Progenitor cell of endocrine pancreas (in vitro differentiated cells): ENCODE measurements around the gene KRT81. TPM values are rescaled to one million over a fixed set of nuclear protein-coding genes. Genes with fewer than 3 reads are reported as not detected.

Experiments used
- DNase-seq: peaks from one replicate; pipeline ENCODE4 v3.0.0; 2021; ENCODE audit warnings: low spot score; ENCODE audit not compliant: unreplicated experiment
- H3K27ac Mint-ChIP-seq: 2 replicates; pipeline ENCODE4 v1.8.0; 2021; ENCODE audit warnings: mild to moderate bottlenecking, moderate library complexity, mixed read lengths
- H3K27me3 Mint-ChIP-seq: 2 replicates; pipeline ENCODE4 v1.8.0; 2021; ENCODE audit warnings: mixed read lengths
- H3K36me3 Mint-ChIP-seq: 2 replicates; pipeline ENCODE4 v1.8.0; 2022; ENCODE audit warnings: mixed read lengths; ENCODE audit not compliant: insufficient read depth
- H3K4me1 Mint-ChIP-seq: 2 replicates; pipeline ENCODE4 v1.8.0; 2021; ENCODE audit warnings: low read depth, mixed read lengths
- H3K4me3 Mint-ChIP-seq: 2 replicates; pipeline ENCODE4 v1.8.0; 2021; ENCODE audit warnings: low read depth, mild to moderate bottlenecking, moderate library complexity, mixed read lengths
- H3K9me3 Mint-ChIP-seq: 2 replicates; pipeline ENCODE4 v1.8.0; 2021; ENCODE audit warnings: low read depth, mixed read lengths
- total RNA-seq: library from RNA; stranded (reverse); gene quantifications from 2 replicates; pipeline ENCODE4 v1.2.1, GENCODE V29; 2021
- TF ChIP-seq, protein P1 (sequence below): fragments of 200-600 bp; sonication (generic); IDR thresholded peaks from one replicate; pipeline ENCODE4 v1.5.0; 2021; ENCODE audit warnings: antibody characterized with exemption, mild to moderate bottlenecking; ENCODE audit not compliant: unreplicated experiment

KRT81 gene
- total RNA-seq, 1 donor from 2014 or later: not detected

DNA sequence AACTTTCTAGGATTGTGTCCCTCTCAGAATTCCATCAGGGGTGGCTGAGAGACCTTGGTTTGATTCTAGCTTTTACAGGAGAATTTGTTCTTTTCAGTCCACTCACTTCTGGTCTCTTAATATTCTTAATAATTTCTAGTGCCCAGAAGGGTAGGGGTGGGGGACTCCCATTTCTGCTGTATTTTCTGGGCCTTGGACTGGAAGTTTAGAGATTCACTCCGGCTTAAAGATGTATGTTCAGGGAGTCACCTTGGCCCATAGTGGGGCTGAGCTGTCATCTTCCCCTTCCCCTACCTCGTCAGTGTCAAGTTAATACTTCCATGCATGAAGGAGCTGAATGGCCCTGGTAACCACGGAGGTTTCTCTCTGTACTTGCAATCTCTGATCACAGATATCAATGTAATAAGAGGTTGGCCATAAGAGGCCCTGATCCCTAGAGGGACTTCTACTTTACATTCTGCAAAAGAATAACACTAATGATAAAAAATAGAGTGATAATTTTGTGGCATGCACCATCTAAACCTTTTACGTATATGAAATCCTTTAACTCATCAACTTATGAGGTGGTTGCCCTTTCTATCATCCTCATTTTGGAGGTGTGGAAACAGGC lies 6.7 kb downstream of the KRT81 start:
- Mint-ChIP-seq H3K4me3 (no peak overlapping the region), H3K36me3 (no peaks in the 10 kb centered on the region), H3K4me1 (peaks cover 1% of the 10 kb centered on the region), H3K27ac (no peak overlapping the region), H3K27me3 (peaks cover 24% of the 10 kb centered on the region), H3K9me3 (no peaks in the 10 kb centered on the region)
- TF ChIP-seq, protein P1, sequence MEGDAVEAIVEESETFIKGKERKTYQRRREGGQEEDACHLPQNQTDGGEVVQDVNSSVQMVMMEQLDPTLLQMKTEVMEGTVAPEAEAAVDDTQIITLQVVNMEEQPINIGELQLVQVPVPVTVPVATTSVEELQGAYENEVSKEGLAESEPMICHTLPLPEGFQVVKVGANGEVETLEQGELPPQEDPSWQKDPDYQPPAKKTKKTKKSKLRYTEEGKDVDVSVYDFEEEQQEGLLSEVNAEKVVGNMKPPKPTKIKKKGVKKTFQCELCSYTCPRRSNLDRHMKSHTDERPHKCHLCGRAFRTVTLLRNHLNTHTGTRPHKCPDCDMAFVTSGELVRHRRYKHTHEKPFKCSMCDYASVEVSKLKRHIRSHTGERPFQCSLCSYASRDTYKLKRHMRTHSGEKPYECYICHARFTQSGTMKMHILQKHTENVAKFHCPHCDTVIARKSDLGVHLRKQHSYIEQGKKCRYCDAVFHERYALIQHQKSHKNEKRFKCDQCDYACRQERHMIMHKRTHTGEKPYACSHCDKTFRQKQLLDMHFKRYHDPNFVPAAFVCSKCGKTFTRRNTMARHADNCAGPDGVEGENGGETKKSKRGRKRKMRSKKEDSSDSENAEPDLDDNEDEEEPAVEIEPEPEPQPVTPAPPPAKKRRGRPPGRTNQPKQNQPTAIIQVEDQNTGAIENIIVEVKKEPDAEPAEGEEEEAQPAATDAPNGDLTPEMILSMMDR: no peak
- DNase-seq: no peak

DNA sequence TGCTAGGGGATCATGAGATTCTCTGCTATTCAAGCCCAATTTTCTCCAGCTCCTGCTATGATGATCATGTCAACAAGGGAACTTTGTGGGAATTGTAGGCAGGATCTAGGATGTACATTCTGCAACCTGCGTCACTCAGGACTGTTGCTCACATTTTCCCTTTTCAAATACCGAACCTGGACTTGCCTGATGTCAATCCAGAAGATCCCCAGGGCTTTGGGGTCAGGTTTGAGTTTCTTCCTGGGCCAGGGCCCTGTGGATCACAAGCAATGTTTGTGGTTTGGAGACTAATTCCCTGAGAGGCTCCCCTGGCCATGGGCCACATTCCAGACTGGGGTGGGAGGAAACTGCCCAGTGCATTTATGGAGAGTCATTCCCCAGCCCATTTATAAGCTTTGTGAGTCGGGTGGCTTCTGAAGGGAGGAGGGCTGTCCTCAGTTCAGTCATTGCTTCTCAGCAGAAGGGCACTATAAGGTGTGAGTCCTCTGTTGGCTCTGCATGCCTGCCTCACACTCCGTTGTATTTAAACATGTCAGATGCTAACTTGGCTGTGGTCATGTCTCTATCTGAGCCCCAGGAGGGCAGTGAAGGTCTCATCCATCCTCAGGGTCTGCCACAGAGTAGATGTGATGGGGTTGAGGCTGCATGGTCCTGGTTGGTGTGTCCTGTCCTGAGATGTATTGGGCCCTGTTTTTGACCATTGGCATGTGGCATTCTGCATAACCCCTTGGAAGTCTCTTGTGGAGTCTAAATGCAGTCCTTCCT lies 10.4 kb downstream of the KRT81 start:
- H3K4me1 Mint-ChIP-seq: peaks cover 7% of the 10 kb centered on the region
- DNase-seq: no peak
- H3K4me3 Mint-ChIP-seq: no peak overlapping the region
- peaks cover 47% of the 10 kb centered on the region for H3K27me3 Mint-ChIP-seq
- H3K9me3 Mint-ChIP-seq: no peaks in the 10 kb centered on the region
- H3K36me3 Mint-ChIP-seq: no peaks in the 10 kb centered on the region
- peak overlapping the region; percentile 16 for H3K27ac Mint-ChIP-seq
- TF ChIP-seq, protein P1: no peak

DNA sequence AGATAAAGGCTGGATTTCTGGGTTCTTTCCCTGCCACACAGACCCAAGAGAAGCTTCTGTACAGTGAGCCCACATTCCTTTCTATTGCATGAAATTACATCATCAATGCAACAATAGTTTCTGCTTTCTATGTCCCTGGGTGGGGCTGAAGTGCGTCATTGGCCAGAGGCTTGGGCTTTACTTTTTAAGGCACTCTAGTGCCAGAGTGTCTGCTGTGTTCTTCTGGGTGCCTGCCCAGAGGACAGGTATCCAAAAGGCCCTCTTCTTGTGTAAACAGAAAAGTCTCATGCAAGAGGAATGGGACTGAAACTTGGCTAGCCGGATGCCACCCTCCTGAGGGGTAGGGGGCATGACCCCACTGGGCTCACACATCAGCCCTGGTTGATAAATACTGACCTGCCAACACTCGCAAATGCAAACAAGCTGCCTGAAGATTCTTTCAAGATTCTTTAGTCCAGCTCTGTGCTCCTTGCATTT lies 11.0 kb downstream of the KRT81 start:
- no peaks in the 10 kb centered on the region for H3K9me3 Mint-ChIP-seq
- no peaks in the 10 kb centered on the region for H3K36me3 Mint-ChIP-seq
- no peak overlapping the region for H3K4me3 Mint-ChIP-seq
- no peak overlapping the region for H3K27ac Mint-ChIP-seq
- TF ChIP-seq, protein P1: no peak
- H3K4me1 Mint-ChIP-seq: peaks cover 7% of the 10 kb centered on the region
- H3K27me3 Mint-ChIP-seq: peaks cover 50% of the 10 kb centered on the region
- no peak for DNase-seq

DNA sequence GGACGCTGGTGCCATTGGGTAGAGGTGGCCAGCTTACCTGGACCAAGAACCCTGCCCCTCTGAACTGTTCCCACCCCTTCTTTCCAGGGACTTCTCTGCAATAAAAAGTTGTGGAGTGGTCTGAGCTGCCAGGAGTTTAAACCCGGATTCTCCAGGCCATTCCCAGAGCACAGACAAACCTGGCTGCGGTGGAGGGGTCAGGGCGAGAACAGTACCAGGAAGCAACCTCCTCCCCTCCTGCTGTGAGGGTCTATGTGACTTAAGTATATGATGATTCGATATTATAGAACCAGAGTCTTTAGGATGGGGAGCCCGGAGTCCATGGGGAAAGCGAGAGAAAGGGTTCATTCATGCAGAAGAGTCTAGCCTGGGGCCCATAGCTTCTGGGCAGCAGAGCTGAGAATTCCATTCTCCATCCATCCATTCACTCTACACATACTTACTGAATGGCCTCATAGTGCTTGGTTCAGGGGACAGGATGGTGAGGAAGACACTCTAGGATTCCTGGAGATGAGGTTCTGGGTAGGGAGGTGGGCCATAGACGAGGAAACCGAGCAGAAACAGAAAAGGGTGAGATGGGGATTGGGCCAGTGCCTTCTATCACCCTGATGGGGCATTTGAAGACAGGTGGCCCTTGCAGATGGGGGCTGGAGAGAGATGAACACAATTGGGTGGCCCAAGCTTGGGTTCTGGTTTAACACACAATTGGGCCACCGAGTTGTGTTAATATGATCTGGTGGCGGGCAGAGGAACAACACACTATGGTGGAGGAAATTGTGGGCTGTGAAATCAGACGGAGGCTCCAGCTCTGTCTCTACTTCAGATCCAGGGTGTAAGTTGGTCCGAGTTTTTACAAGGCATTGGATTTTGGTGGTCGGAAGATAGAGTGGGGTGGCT lies 11.7 kb downstream of the KRT81 start:
- no peak overlapping the region for H3K4me3 Mint-ChIP-seq
- no peaks in the 10 kb centered on the region for H3K9me3 Mint-ChIP-seq
- DNase-seq: no peak
- H3K4me1 Mint-ChIP-seq: peaks cover 7% of the 10 kb centered on the region
- no peak overlapping the region for H3K27ac Mint-ChIP-seq
- H3K27me3 Mint-ChIP-seq: peaks cover 54% of the 10 kb centered on the region
- TF ChIP-seq, protein P1: no peak
- no peaks in the 10 kb centered on the region for H3K36me3 Mint-ChIP-seq
